Keratinocyte (primary cell): ENCODE data around the gene KLF8.

Experiments
- CTCF ChIP-seq, 3 experiments: IDR thresholded peaks in 1 of 3; conservative IDR thresholded peaks in 1 of 3; optimal IDR thresholded peaks in 1 of 3; 2 replicates in 2 of 3; 3 replicates in 1 of 3; pipeline versions ENCODE3 to v1.5.1; 2011; ENCODE audit warnings: low read length in 3 of 3, mild to moderate bottlenecking in 3 of 3, moderate library complexity in 2 of 3, control low read depth in 1 of 3, inconsistent platforms in 1 of 3; ENCODE audit not compliant: insufficient read depth in 2 of 3; ENCODE audit errors: extremely low read depth in 1 of 3
- EZH2 ChIP-seq: IDR thresholded peaks from one replicate; pipeline ENCODE4 v1.6.1; 2012; ENCODE audit warnings: inconsistent platforms, mild to moderate bottlenecking, low read length, moderate library complexity

- no peak for TF ChIP-seq CTCF (optimal IDR thresholded peaks at IDR 0.05 in 1 of 3, IDR thresholded peaks at IDR 0.05 in 1 of 3, conservative IDR thresholded peaks at IDR 0.05 in 1 of 3; ENCODE audit: extremely low read depth in 1 of 3, insufficient read depth in 2 of 3, low read length in 3 of 3)
- no peak for TF ChIP-seq EZH2
Observed at GRCh38 chrX:56288608-56289007, 56.5 kb downstream of the KLF8 start.
